HG03342 (cell line): ENCODE data around the gene SRMS.
"Not testable (repeated sequence)": the region's sequence is repeated elsewhere in the genome, so short reads cannot be mapped to it uniquely, and the experiment has no call there.

Source experiments
- ATAC-seq: cut with Tn5 transposase; IDR thresholded peaks from one replicate; pipeline ENCODE4 v1.9.1; 2021; ENCODE audit warnings: mild to moderate bottlenecking, moderate library complexity; ENCODE audit not compliant: unreplicated experiment

Gene SRMS

DNA sequence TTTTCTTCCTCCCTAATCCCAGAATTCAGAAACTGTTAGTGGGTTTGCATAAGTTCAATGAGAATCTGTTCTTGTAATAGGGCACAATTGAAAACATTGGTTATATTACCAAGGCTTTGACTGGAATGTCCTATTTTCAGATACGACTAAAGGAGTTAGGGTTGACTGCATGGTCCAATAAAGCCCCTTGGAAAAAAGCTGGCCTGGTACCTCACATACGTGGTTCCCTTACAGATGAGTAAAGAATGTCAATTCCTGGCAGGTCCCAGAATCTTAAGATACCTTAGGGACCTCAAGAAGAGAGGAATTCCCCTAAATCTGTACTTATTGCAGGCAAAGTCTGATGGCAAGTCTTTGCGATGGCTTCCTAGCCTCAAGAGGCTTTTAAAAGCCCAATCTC lies 22.4 kb downstream of the SRMS start:
- no peak for ATAC-seq

DNA sequence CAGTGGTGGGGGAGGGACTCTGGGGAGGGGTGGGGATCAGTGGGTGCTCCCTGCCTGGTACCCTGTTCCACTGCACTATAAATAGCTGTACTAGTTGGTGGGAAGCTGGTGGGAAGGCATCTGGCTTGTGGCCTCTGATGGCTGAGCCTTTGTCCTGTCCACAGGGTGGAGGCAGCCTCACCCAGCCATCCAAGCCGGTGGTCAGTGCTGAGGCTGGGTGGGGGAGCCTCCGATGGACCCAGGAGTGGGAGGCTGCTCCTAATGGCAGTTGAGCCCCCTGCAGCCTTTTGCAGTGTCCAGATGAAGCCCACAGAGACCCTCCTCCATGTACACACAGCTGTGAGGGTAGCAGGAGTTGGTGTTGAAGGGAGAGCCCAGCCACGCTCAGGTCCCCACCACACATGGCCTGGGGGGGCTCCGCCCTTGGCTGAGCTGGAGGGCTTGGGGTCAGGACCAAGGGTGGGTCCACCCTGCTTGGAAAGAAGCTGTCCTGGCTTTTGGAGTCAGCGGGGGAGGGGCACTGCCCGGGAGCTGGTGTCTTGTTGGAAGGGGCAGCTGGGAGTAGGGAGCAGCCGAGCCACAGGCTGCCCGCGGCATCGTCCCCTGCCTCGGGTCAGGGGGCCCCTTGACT lies 24.5 kb downstream of the SRMS start:
- ATAC-seq, result no peak

GRCh38 chr20:63522091-63522868 lies 25.3 kb downstream of the SRMS start:
- ATAC-seq, result no peak

DNA sequence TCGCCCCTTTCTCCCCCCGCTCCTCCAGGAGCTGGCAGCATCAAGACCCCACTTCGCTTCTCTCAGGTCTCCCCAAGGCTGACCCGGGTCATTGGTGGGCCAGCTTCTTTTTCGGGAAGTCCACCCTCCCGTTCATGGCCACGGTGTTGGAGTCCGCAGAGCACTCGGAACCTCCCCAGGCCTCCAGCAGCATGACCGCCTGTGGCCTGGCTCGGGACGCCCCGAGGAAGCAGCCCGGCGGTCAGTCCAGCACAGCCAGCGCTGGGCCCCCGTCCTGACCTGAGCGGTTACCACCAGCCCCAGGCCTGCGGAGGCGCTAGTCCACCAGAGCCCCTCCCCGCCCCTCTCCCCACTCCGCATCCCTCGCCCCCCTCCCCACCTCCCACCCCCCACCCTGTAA lies 25.9 kb downstream of the SRMS start:
- ATAC-seq, result no peak

- ATAC-seq, result peak; percentile 40
Measured at GRCh38 chr20:63520934-63521601, 26.5 kb downstream of the SRMS start.

DNA sequence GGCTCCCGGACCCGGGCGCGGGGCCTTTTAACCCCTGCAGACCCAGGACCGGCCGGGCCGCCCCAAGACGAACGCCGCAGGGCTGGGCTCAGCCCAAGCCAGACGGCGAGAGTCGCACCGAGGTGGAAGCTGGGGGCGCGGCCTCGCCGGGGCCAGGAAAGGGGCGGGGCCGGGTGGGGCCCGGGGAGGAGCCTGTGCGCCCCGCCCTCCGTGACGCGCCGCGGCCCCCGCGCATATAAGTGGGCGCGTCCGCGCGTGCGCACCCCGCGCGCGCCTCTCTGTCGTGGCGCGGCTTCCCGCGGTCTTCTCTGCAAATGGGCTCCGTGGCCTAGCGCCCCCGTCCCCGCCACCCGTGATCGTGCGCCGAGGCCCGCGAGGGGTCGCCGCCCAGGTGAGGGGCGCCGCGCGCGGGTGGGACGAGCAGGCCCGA lies 27.0 kb downstream of the SRMS start, which contains the start of gene PPDPF:
Gene PPDPF, plus strand, starts transcription at position 262 of the 430 bp plus-strand sequence. CDS start 544 bp downstream, outside the sequence.
- peak; percentile 57 for ATAC-seq

DNA sequence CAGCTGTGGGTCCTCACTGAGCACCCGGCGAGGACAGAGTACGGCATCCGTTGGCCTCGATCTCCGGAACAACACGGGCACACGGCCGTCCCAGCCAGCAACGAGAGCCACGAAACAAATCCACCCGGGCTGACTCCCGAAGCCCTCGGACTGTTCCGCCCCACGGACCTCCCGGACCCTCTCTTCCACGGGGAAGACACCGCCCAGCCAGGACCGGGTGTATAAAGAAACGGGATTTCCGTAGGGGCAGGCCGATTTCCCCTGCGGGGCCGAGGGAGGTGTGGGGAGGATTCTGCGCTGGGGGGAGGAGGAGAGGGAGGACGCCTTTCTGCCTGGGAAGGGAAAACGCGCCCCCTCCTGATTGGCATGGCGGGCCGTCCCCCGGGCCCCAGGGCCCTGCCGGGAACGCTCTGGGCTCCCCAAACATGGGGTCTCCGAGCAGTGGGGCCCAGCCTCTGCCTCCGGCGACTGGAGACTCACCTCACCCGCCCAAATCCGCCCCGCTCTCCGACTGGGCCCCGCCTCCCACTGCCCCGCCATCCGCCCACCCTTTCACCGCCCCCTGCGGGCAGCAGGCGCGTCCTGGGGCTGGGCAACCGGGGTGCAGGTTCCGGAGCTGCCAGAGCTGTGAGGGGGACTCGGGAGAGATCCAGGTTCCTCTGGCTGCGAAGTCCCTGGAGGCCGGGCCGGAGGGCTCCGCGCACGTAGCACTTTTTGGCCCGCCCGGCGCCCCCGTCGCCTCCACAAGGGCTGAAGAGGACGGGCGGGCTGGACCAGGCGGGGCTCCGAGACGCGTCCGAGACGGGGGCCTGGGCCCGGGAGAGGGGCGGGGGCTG lies 27.7 kb downstream of the SRMS start:
- ATAC-seq, result peak; percentile 35

GRCh38 chr20:63518946-63519667 lies 28.4 kb downstream of the SRMS start:
- no peak for ATAC-seq

- ATAC-seq, result no peak
Measured at GRCh38 chr20:63518351-63518861, 29.1 kb downstream of the SRMS start.

DNA sequence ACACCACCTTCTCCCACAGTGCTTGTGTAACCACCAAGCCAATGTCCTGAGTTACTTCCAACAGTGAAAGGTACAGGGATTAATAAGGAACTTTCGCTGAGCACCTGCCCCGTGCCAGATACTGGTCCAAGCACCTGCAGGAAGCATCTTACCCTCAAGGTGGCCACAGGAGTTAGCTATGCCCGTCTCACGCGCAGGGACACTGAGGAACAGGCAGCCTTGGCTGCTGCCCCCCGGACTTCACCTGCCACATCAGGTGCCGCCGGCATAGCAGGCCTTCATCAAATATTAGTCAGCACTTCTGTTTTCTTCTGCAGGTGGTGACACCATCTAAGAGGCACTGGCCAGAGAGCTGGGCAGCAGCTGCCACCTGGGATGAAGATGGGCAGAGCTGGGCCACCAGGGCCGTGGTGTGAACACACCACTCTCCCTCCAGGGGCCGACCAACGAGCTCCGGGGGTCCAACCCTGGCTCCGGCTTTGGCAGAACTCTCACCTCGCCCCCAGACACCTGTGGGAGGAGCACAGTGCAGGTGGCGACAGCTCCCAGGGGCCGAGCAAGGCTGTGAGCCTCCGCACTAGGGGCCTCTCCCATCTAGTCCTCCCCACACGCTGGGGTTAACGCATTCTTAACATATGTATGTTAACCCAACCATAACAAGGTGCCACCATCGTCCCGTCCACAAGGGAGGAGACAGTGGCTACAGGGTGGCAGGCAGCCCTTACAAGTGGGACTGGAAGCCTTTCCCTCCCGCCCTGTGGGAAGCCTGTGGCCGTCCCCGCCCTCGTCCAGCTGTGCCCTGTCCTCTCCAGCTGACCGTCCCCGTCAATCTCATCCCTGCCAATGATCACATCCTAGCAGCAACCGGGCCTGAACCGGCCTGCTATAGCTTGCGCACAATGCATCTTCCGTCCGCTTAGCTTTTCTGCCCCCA lies 29.9 kb downstream of the SRMS start:
- no peak for ATAC-seq

DNA sequence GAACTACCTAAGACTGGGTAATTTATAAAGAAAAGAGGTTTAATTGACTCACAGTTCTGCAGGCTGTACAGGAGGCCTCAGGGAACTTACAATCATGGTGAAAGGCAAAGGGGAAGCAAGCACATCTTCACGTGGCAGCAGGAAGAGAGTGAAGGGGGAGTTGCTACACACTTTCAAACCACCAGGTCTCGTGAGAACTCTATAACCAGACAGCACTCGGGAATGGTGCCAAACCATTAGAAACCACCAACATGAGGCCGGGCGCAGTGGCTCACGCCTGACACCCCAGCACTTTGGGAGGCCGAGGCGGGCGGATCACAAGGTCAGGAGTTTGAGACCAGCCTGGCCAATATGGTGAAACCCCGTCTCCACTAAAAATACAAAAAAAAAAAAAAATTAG lies 33.0 kb downstream of the SRMS start:
- ATAC-seq, result not testable (repeated sequence)

DNA sequence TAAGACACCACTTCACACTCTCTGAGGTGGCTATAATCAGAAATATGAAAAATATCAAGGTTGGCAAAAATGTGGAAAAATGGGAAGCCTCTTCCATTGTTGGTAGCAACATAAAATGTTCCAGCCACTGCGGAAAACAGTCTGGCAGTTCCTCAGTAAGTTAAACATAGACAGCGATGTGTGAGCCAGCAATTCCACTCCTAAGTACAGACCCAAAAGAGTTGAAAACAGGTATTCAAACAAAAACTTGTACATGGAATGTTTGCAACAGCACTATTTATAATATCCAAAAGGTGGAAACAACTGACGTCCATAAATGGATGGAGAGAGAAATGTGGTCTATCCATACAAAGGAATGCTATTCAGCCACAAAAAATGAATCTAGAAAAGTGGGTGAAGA lies 34.3 kb downstream of the SRMS start:
- no peak for ATAC-seq

- no peak for ATAC-seq
Measured at GRCh38 chr20:63509088-63509564, 38.4 kb downstream of the SRMS start.

- no peak for ATAC-seq
Measured at GRCh38 chr20:63508072-63508768, 39.3 kb downstream of the SRMS start.

DNA sequence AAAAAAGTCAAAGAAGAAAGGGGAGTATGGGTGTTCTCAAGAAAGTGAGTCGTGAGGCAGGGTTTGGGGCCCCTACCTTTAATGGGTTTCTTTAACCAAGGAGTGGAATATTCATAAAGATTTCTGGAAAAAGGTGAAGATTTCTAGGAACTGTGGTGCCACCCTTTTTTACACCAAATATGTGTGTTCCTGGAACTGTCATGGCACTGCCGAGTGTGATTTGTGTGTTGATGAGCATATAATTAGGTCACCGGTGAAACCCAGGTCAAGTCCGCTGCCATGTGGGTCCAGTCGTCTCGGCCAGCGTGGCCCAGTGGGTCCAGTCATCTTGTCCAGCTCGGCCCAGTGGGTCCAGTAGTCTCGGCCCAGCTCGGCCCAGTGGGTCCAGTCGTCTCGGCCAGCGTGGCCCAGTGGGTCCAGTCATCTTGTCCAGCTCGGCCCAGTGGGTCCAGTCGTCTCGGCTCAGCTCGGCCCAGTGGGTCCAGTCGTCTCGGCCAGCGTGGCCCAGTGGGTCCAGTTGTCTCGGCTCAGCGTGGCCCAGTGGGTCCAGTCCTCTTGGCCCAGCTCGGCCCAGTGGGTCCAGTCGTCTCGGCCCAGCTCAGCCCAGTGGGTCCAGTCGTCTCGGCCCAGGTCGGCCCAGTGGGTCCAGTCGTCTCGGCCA lies 40.3 kb downstream of the SRMS start:
- no peak for ATAC-seq

GRCh38 chr20:63505723-63506122 lies 41.8 kb downstream of the SRMS start:
- no peak for ATAC-seq

GRCh38 chr20:63505281-63505680 lies 42.3 kb downstream of the SRMS start:
- no peak for ATAC-seq

GRCh38 chr20:63504642-63505041 lies 42.9 kb downstream of the SRMS start:
- no peak for ATAC-seq
